ENCODE data around the gene PRTFDC1.
"Not testable (repeated sequence)": the region's sequence is repeated elsewhere in the genome, so short reads cannot be mapped to it uniquely, and the experiment has no call there.

PRTFDC1 gene

DNA sequence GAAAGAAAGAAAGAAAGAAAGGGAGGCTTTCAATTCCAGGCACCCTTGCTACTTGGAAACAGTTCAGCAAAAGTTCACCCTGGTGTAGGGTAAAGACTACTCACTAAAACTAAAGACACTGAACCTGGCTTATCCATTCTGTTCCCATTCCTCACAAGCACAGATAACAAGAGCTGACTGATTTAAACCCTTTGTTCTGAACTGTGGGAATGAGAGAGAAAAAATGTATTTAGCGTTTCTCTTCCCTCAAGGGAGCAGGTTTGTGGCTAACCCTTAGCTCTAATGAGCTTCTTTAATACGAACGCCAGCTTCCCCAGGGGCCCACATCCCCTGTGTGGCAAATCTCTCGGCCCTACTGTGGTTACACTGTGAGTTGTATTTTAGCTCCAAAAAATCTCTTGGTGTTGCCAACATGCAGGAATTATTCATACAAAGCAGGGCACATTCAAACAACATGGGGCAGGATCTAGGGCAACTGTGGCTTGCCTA lies 23.3 kb downstream of the PRTFDC1 start:
- DNase-seq: no peak

DNA sequence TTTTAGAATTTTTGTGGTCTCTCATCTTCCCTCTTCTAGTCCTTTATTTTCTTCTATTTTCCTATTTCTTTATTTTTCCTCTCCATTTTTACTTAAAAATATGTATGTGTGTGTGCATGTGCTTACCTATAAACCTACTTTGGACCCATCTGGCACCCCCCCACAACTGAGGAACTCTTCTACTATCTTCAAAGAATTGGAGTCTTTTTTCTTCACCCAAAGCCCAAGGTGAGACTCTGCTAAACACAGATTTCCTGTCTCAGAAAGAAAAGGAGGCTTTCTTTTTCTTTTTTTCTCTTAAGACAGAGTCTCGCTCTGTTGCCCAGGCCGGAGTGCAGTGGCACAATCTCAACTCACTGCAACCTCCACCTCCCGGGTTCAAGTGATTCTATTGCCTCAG lies 24.2 kb downstream of the PRTFDC1 start:
- DNase-seq: no peak

DNA sequence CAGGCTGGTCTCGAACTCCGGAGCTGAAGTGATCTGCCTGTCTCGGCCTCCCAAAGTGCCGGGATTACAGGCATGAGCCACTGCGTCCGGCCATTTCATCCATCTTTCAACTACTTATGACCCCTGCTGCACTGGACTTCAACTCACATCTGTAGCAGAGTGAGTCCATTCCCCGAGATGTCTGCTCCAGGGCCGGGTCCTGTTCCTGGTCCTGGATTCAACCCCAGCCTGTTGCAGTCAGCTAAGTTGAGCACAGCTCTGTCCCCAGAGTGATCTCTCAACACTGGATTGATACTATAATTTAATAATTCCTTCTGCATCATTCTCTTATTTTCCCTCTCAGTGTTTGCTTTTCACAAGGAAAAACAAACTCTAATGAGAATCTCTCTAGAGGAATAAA lies 25.8 kb downstream of the PRTFDC1 start:
- no peak for DNase-seq

DNA sequence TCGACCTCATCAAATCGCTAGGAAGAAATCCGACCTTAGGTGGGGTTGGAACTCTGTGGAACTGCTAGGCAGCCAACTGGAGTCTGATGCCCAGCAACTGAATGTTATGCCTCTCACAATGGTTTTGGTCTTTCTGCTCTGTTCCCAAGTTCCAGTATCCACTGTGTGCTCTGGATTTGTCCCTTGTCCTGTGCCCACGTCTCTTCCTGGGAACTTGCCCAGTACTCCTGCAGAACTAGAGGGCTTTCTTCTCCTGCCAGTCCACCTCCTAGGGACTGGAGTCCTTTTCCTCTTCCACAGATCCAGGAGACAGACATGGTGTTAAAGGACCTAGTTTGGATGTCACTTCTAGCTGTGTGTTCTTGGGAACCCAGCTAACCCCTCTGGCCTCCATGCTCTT lies 26.6 kb downstream of the PRTFDC1 start:
- DNase-seq: no peak

DNA sequence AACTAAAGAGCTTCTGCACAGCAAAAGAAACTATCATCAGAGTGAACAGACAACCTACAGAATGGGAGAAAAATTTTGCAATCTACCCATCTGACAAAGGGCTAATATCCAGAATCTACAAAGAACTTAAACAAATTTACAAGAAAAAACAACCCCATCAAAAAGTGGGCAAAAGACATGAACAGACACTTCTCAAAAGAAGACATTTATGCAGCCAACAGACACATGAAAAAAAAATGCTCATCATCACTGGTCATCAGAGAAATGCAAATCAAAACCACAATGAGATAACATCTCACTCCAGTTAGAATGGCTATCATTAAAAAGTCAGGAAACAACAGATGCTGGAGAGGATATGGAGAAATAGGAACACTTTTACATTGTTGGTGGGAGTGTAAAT lies 27.9 kb downstream of the PRTFDC1 start:
- not testable (repeated sequence) for DNase-seq

DNA sequence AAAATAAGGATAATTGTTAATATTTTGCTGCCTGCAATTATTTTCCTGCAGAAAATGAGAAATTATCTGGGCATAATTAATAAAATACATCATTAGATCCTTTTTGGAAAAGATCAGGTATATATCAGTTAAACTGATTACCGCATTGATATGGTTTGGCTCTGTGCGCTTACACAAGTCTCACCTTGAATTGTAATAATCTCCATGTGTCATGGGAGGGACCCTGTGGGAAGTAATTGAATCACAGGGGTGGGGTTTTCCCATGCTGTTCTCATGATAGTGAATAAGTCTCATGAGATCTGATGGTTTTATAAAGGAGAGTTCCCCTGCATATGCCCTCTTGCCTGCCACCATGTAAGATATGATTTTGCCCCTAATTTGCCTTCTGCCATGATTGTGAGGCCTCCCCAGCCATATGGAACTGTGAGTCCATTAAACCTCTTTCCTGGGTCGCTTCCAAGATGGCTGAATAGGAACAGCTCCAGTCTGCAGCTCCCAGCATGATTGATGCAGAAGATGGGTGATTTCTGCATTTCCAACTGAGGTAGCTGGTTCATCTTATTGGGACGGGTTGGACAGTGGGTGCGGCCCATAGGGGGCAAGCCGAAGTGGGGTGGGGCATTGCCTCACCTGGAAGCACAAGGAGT lies 30.1 kb downstream of the PRTFDC1 start:
- DNase-seq: not testable (repeated sequence)

DNA sequence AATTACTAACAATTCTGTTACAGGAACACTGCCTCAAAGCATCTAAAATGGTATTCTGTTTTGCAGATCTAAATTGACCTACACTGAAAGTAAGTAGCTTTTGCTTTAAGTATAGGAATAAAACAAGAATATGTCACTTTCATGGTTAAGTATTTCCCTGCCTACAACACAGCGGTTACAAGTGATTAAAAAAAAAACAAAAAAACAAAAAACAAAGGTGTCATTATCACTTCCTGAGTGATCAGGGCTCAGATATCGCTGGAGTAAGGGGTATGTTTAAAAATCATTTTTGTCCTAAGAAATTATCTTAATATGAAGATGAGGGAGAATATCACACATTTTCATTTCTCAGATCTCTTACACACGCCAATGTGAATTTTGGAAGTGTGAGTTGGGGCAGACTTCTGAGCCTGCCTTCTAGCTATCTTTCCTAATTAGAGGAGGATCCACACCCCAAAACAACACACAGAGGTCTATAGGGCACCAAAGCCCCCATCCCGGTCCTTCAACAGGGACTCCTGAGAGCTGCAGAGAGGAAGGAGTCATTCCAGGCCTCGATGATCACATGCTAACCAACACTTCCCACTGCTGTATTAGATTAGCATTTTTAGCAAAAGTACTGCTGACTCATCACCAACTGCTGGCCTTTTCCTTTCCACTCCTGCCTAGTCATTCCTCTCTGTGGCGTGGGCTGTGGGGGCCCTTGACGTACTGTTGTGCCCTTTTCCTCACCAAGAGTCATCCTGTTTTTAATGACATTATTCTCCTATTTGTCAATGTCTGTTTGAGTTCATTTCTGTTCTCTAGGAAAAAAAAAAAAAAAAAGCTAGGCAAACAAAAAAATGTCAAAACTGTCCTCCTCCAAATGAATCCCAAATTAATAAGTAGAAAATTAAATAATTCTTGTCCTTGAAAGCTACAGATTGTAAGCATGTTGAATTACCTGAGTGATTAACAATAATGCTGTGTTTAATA lies 31.2 kb downstream of the PRTFDC1 start:
- no peak for DNase-seq

DNA sequence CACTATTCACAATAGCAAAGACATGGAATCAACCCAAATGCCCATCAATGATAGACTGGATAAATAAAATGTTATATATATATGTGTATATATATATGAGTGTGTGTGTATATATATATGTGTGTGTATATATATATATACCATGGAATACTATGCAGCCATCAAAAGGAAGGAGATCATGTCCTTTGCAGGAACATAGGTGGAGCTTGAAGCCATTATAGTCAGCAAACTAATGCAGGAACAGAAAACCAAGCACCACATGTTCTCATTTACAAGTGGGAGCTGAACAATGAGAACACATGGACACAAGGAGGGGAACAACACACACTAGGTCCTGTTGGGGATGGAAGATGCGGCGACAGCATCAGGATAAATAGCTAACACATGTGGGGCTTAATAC lies 32.2 kb downstream of the PRTFDC1 start:
- not testable (repeated sequence) for DNase-seq

DNA sequence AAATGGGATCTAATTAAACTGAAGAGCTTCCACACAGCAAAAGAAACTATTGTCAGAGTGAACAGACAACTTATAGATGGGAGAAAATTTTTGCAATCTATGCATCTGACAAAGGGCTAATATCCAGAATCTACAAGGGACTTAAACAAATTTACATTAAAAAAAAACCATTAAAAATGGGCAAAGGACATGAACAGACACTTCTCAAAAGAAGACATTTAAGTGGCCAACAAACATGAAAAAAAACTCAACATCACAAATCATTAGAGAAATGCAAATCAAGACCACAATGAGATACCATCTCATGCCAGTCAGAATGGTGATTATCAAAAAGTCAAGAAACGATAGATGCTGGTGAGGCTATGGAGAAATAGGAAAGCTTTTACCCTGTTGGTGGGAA lies 32.8 kb downstream of the PRTFDC1 start:
- DNase-seq: not testable (repeated sequence)

DNA sequence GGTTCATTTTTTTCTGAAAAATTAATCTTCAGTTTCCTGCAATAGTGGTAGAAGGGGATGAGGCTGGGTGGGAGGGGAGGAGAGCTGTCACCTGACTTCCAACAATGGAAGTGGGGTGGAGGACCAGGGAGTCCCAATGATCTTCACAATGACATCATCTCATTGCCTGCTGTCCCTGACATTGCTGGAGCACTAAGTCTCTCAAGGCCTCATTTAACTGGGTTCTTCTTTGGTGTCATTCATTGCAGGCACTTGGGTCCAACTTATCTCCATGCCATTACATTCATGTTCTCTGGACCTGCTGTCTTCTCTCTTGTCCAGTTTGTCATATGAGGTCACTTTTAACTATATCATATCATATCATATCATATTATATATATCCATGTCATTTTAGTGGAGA lies 34.4 kb downstream of the PRTFDC1 start:
- no peak for DNase-seq

DNA sequence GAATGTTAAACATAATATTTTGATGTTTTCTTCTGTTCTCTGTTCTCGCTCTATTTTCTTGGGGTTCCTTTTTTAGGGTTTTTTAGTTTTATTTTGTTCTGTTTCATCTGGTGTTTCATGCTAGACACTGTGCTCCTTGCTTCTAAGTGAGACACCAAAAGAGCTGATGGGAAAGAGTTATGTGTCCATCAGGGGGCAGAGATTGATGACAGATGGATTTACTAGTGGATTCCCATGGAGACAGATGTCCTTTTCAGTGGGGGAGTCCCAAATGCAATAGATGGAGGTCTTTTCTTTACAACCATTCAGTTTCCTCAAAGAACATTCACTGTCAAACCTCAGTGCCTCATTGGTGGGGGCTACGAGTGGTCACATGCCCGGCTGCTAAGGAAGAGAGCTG lies 34.9 kb downstream of the PRTFDC1 start:
- DNase-seq: no peak

DNA sequence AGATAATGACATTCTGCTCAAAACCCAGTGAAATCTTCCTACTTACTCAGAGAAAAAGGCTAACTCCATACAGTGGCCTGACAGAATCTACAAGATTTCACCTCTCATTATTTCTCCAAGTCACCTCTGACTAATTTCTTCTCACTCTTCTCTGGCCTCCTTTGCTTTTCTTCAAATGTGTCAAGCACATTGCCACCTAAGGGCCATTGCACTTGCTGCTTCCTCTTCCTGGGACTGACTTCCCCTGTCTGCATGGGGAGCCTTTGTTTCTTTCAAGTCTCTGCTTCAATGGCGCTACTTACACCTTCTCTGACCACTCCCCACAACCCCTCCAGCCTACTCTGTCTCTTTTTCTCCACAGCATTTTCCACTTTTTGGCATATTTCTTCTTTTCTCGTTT lies 36.0 kb downstream of the PRTFDC1 start:
- DNase-seq: no peak

DNA sequence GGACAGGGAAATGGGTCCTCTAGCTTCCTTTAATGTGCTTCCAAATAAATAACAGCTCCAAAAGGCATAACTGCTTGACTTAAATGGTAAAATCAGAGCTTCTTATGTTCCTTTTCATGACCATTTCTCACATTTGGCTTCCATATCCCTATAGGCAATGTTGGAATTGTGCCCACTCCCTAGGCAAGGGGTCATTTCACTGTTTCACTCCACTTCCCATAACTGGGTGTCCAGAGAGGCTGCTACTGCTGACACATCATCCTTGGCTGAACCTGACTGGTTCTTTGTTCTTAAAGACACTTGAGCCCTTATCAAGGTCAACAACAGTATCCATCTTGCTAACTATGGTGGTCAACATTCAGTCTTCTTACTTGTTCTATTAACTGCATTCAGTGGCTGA lies 37.1 kb downstream of the PRTFDC1 start:
- DNase-seq: no peak

DNA sequence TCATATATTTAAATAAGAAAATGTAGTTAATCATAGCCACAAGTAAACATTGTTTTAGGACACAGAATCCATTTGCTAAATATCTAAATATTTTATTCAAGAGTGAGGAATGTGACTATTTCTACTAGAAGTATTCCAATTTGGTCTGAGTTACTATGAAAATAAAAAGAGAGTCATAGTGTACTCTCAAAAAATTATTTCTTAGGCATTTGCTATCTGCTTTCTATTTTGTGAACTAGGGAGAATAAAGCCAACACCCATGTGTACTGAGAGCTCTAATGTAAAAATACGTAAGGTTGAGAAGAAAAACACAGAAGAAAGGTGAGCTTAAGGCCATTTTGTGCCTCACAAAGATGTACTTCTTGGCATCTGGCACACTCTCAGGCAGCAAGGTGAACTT lies 38.3 kb downstream of the PRTFDC1 start:
- no peak for DNase-seq

DNA sequence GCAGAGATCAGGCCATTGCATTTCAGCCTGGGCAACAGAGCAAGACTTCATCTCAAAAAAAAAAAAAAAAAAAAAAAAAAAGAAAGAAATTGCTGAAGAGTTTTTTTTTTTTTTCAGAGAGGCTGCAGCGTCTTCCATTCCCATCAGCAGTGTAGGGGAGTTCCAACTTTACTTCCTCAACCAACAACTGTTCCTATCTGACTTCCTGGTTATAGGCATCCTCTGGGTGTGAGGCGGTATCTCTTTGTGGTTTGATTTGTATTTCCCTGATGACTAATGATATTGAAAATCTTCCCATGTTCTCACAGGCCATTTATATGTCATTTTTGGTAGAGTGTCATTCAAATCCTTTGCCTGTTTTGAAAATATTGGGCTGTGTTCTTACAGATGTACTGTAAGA lies 40.2 kb downstream of the PRTFDC1 start:
- no peak for DNase-seq

DNA sequence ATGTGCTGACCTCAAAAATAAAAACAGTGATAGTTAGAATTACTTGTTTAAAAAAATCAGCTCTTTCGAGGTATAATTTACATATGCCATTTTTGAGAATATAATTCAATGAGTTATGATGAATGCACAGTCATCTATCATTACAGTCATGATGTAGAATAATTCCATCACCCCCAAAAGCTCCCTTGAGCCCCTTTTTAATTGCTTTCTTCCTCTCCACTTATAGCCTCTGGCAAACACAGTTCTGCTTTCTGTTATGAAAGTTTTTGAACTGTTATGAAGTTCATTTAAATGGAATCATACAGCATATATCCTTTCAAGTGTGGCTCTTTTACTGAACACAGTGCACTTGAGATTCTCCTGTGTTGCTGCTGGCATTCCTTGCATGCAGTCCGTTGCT lies 41.4 kb downstream of the PRTFDC1 start:
- no peak for DNase-seq

DNA sequence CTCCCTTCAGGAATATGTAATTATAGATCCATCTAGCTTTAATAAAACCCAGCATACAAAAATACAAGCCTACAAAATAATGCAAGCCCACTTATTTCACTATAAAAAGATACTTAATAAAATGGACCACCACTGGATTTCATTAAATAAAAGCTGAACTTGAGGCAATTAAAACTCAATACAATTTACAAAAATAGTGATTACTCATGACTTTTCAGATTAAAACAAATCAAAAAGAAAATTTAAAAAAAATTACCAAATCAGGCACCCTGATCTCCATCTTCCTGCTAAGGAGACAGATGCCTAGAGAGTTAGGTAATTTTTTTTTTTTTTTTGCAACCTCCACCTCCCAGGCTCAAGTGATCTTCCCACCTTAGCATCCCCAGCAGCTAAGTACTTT lies 41.8 kb downstream of the PRTFDC1 start:
- no peak for DNase-seq

DNA sequence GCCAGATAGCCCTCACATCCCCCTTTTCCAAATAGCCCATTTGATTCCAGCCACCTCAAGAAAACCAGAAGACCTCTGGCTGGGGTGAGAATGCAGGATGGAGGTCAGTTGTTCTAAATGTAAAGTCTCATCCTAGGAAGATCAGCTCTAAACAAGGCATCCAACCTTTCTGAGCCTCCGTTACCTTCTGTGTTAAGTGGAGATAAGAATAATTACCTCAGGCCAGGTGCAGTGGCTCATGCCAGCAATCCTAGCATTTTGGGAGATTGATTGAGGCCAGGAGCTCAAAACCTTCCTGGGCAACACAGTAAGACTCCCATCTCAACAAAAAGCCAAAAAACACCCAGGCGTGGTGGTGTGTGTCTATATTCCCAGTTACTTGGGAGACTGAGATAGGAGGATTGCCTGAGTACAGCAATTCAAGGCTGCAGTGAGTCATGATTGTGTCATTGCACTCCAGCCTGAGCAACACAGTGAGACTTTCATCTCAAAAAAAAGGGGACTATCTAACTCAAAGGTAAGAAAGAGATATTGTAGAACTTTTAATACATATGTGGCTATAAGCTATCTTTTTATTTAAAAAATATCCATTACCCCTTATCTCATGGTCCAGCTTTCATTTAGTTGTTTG lies 43.5 kb downstream of the PRTFDC1 start:
- DNase-seq: no peak

DNA sequence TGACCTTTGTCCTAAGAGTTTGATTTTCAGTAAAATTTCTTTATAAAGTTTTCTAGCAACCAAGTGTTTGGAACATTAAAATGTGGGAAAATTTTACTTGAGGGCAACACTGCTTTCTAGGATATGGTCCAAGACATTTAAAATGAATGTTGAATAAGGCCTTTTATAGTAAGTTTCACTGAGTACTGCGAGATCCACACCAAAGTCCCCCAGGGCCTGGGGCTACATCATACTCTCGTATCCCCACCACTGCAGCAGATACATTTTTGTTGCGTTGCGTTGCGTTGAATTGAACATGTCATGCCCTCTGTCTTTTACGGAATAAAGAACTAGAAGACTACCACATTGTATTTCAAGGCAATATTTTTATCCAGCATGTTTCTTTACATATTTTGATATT lies 44.5 kb downstream of the PRTFDC1 start:
- DNase-seq: no peak

DNA sequence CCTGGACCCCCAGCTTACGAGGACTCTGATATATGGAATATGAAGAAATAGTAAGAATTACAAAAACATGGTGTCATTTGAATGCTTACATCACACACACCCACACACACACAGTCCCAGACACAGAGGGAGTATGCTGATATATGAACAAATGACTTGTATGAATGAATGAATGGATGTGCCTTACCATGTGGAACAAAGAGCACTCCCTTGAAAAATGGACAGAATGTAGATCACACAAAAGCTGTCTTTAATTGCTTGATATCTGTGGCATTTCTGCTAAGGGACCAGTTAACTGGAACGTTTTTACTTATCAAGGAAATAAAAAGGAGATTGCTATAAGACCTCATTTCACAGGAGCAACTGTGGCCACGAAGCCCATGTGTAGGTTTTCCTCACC lies 46.0 kb downstream of the PRTFDC1 start:
- no peak for DNase-seq

DNA sequence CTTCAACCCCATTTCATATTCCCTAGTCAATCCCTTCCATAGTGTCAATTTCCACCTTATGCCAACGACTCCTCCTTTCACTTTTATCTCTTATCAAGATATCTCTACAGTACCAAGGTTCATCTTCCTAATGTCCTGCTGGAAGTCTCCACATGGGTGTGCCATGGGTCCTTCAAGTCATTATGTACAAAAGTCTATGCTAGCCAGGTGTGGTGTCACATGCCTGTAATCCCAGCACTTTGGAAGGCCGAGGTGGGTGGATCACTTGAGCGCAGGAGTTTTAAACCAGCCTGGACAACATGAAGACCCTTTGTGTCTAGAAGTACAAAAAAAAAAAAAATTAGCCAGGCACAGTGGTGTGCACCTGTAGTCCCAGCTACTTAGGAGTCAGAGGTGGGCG lies 47.6 kb downstream of the PRTFDC1 start:
- no peak for DNase-seq

DNA sequence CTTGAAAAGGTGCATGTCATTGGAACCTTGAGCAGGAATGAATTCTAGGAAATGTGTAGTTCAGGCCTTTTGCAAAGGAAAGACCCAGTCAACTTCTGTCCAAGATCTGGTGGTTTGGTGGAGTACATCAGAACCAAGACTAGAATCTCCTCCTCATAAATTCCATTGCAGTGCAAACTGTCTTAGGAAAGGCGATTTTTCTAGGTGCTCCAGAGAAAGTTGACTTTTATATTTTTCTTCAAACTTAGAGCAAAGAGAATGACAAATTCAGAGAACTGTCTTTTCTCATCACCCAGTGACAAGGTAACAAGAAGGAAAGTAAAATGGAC lies 50.0 kb downstream of the PRTFDC1 start:
- DNase-seq: no peak

DNA sequence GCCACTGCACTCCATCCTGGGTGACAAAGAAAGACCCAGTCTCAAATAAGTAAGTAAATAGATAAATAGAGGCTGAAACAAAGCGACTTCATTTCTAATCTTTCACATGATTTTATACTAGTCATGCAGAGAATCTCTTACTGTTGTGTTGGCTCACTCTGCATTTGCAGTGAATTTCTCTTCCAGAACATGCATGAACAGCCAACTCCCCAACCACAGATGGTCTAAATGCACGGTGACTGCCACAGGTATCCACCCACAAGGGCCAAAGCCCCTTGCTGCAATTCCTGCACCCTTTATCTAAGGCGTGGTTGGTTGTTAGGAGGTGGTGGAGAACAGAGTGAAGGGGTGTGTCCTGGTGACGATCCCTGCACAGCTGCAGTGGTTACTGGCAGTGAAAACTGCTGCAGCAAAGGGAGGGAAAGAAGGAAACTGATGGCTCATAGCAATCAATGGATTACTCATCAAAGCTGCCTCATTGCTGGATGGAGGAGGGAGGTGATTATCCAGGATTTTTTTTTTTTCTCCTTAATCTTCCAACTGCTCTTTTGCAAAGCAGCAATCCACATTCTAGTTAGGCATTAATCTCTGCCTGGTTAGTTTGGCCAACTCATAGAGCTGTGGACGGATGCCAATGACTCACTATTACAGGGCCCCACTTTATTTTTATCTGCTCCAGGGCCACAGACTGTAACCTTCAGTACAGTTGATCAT lies 50.6 kb downstream of the PRTFDC1 start:
- DNase-seq: no peak

Data from central memory CD4-positive, alpha-beta T cell (primary cell).